ENCODE measurements around the gene CNKSR1. TPM values are rescaled to one million over a fixed set of nuclear protein-coding genes. Genes with fewer than 3 reads are reported as not detected.
A peak's percentile ranks its signal among the peaks of the same experiment; 100 is the strongest.

Gene CNKSR1
- total and polyA plus RNA-seq, 2 of the 13 experiments (the other 11 are each of a cell fraction or from before 2014, with no cell fraction given) = 3.4 to 8.9 TPM

- TF ChIP-seq BCLAF1 (IDR thresholded peaks at IDR 0.05) (no peak), FOSL1 (CRISPR knock-in tag; IDR thresholded peaks at IDR 0.05; ENCODE audit: borderline replicate concordance) (no peak), PAWR (CRISPR knock-in tag; IDR thresholded peaks at IDR 0.05; ENCODE audit: borderline replicate concordance) (no peak), ZNF367 (CRISPR knock-in tag; IDR thresholded peaks at IDR 0.05; ENCODE audit: borderline replicate concordance) (no peak), ATF7 (IDR thresholded peaks at IDR 0.05) (no peak), ATF7 (CRISPR knock-in tag; IDR thresholded peaks at IDR 0.05) (0 out of 2 replicates have a peak, but pooled peaks have one; percentile 29), ZNF670 (CRISPR knock-in tag; IDR thresholded peaks at IDR 0.05; ENCODE audit: borderline replicate concordance) (no peak), ZNF510 (CRISPR knock-in tag; IDR thresholded peaks at IDR 0.05; ENCODE audit: low read depth) (peak; percentile 90; the same call in 1 of the 2 replicates), ZNF782 (CRISPR knock-in tag; IDR thresholded peaks at IDR 0.05; ENCODE audit: borderline replicate concordance) (peak; percentile 66; the same call in 1 of the 2 replicates), KLF13 (CRISPR knock-in tag; IDR thresholded peaks at IDR 0.05) (no peak), ZNF766 (CRISPR knock-in tag; IDR thresholded peaks at IDR 0.05; ENCODE audit: borderline replicate concordance) (no peak), ZBTB43 (CRISPR knock-in tag; conservative IDR thresholded peaks at IDR 0.05) (0 out of 2 replicates have a peak, but pooled peaks have one; percentile 18), ZNF263 (CRISPR knock-in tag; IDR thresholded peaks at IDR 0.05) (peak; percentile 9; the same call in 1 of the 2 replicates), ISL2 (CRISPR knock-in tag; IDR thresholded peaks at IDR 0.05) (peak; percentile 10; the same call in 1 of the 2 replicates), TBX3 (IDR thresholded peaks at IDR 0.05; ENCODE audit: borderline replicate concordance) (no peak; the same call in 1 of the 2 replicates), CENPT (CRISPR knock-in tag; IDR thresholded peaks at IDR 0.05; ENCODE audit: low read depth) (no peak; the same call in none of the 2 replicates), HOXD1 (CRISPR knock-in tag; IDR thresholded peaks at IDR 0.05) (no peak), DPF2 (CRISPR knock-in tag; IDR thresholded peaks at IDR 0.05; ENCODE audit: borderline replicate concordance, low read depth) (no peak), ZNF207 (IDR thresholded peaks at IDR 0.05; ENCODE audit: borderline replicate concordance) (no peak), ZNF574 (CRISPR knock-in tag; IDR thresholded peaks at IDR 0.05) (no peak; the same call in none of the 2 replicates), ZMAT3 (CRISPR knock-in tag; conservative IDR thresholded peaks at IDR 0.05) (no peak; the same call in 1 of the 2 replicates), MLX (CRISPR knock-in tag; IDR thresholded peaks at IDR 0.05) (peak; percentile 38; the same call in 1 of the 2 replicates), MBNL3 (CRISPR knock-in tag; conservative IDR thresholded peaks at IDR 0.05) (no peak)
Observed at GRCh38 chr1:26233903-26234643, 56.8 kb downstream of the CNKSR1 start, which contains the start of gene CEP85 (continued).

All from HepG2 (cell line).